HepG2 (cell line): ENCODE data around the gene ARHGAP45. TPM values are rescaled to one million over a fixed set of nuclear protein-coding genes. Genes with fewer than 3 reads are reported as not detected.

Experiments
- ARID4A ChIP-seq: sonication (generic); formaldehyde crosslinking; IDR thresholded peaks from 2 replicates; pipeline ENCODE4 v1.5.0; 2020; ENCODE audit warnings: mild to moderate bottlenecking, missing genetic modification reagents, borderline replicate concordance
- FOXA3 ChIP-seq: IDR thresholded peaks from 2 replicates; pipeline ENCODE4 v1.6.1; 2016; ENCODE audit warnings: missing genetic modification reagents, missing compliant biosample characterization
- GFI1 ChIP-seq: sonication (generic); formaldehyde crosslinking; IDR thresholded peaks from 2 replicates; pipeline ENCODE4 v1.5.0; 2020; ENCODE audit warnings: missing genetic modification reagents, mild to moderate bottlenecking, borderline replicate concordance
- HDAC1 ChIP-seq: sonication (generic); formaldehyde crosslinking; IDR thresholded peaks from 2 replicates; pipeline ENCODE4 v1.5.1; 2020; ENCODE audit warnings: mild to moderate bottlenecking, missing genetic modification reagents
- MEIS2 ChIP-seq: sonication (generic); formaldehyde crosslinking; IDR thresholded peaks from 2 replicates; pipeline ENCODE4 v1.9.0; 2021; ENCODE audit warnings: mild to moderate bottlenecking, missing genetic modification reagents
- PCBP2 ChIP-seq: fragments of 200-400 bp; formaldehyde crosslinking; optimal IDR thresholded peaks from 2 replicates; pipeline ENCODE3; 2018; ENCODE audit warnings: low read length, low read depth; ENCODE audit not compliant: poor library complexity, severe bottlenecking
- PHF20 ChIP-seq: sonication (generic); formaldehyde crosslinking; IDR thresholded peaks from 2 replicates; pipeline ENCODE4 v1.5.0; 2020; ENCODE audit warnings: mild to moderate bottlenecking, missing genetic modification reagents
- TBX2 ChIP-seq: sonication (generic); formaldehyde crosslinking; IDR thresholded peaks from 2 replicates; pipeline ENCODE4 v1.5.0; 2020; ENCODE audit warnings: missing genetic modification reagents, mild to moderate bottlenecking, borderline replicate concordance
- YY1 ChIP-seq: IDR thresholded peaks from 2 replicates; pipeline ENCODE4 v1.6.1; 2011; ENCODE audit warnings: low read length, low read depth, moderate library complexity, mild to moderate bottlenecking; ENCODE audit not compliant: insufficient read depth, insufficient replicate concordance
- ZNF207 ChIP-seq: fragments of 450-650 bp; IDR thresholded peaks from 2 replicates; pipeline ENCODE4 v1.6.1; 2016; ENCODE audit warnings: antibody characterized with exemption, borderline replicate concordance
- ZNF256 ChIP-seq: sonication (generic); formaldehyde crosslinking; conservative IDR thresholded peaks from 2 replicates; pipeline ENCODE4 v1.4.0; 2020; ENCODE audit warnings: missing genetic modification reagents
- ZNF276 ChIP-seq: sonication (generic); formaldehyde crosslinking; IDR thresholded peaks from 2 replicates; pipeline ENCODE4 v1.4.0; 2020; ENCODE audit warnings: mild to moderate bottlenecking, low read depth, missing genetic modification reagents
- ZNF282 ChIP-seq: fragments of 450-650 bp; IDR thresholded peaks from 2 replicates; pipeline ENCODE4 v1.6.1; 2018; ENCODE audit not compliant: partially characterized antibody
- ZNF574 ChIP-seq: sonication (generic); formaldehyde crosslinking; IDR thresholded peaks from 2 replicates; pipeline ENCODE4 v1.4.0; 2020; ENCODE audit warnings: missing genetic modification reagents
- ZNF687 ChIP-seq: sonication (generic); formaldehyde crosslinking; IDR thresholded peaks from 2 replicates; pipeline ENCODE4 v1.5.1; 2020; ENCODE audit warnings: mild to moderate bottlenecking, missing genetic modification reagents, moderate library complexity
- polyA plus RNA-seq, 8 experiments: library from polyadenylated mRNA; depleted of rRNA in 3 of 8; stranded (reverse) in 7 of 8; unstranded in 1 of 8; fragments of >200 nt; fragmentation: Illumina TruSeq in 4 of 8; extraction: Trizol in 4 of 8; gene quantifications; 2 replicates each; pipeline versions ENCODE4 v1.2.1 to v1.2.3, GENCODE V29; 2011 to 2016; ENCODE audit warnings: low read depth in 4 of 8, missing spikeins in 1 of 8, mixed read lengths in 1 of 8; ENCODE audit not compliant: insufficient read depth in 1 of 8
- total RNA-seq, 5 experiments: library from RNA; depleted of rRNA; stranded (reverse); fragments of >200 nt; fragmentation: Illumina TruSeq; extraction: Trizol; gene quantifications; 2 replicates each; pipeline ENCODE4 v1.2.3, GENCODE V29; 2016; ENCODE audit warnings: low read depth in 1 of 5

The ARHGAP45 gene
- total and polyA plus RNA-seq, 2 of the 13 experiments (the other 11 are each of a cell fraction or from before 2014, with no cell fraction given): 0.84 to 32.0 TPM

- TF ChIP-seq ZNF687 (CRISPR knock-in tag) (peak; percentile 82), ZNF276 (peak; percentile 42; the same call in 1 of the 2 replicates), ZNF574 (CRISPR knock-in tag) (peak; percentile 92), PHF20 (CRISPR knock-in tag) (peak; percentile 68; the same call in 1 of the 2 replicates), GFI1 (CRISPR knock-in tag) (peak; percentile 47; the same call in 1 of the 2 replicates), FOXA3 (peak; percentile 70), HDAC1 (peak; percentile 62; the same call in 1 of the 2 replicates), TBX2 (peak; percentile 88), ZNF256 (no peak), ZNF207 (no peak), MEIS2 (CRISPR knock-in tag) (peak; percentile 49; the same call in 1 of the 2 replicates), ARID4A (CRISPR knock-in tag) (peak; percentile 86), ZNF282 (no peak), YY1 (peak; percentile 76), PCBP2 (no peak)
Observed at GRCh38 chr19:1094978-1095701, 28.2 kb downstream of the ARHGAP45 start, which contains the start of gene POLR2E (continued).
